Trophoblast cell (in vitro differentiated cells and primary cell): Measurements from ENCODE around the gene SYT5.

Experiments
- DNase-seq, 2 donors: peaks; one replicate each; pipeline ENCODE4 v3.0.0-alpha.2; 2016
- H2AFZ ChIP-seq: 2 replicates; pipeline ENCODE4 v1.6.1; 2013; ENCODE audit warnings: low read length, moderate library complexity, mild to moderate bottlenecking; ENCODE audit not compliant: insufficient read depth, poor library complexity
- H2AK5ac ChIP-seq: 2 replicates; pipeline ENCODE4 v1.6.1; 2013; ENCODE audit warnings: mild to moderate bottlenecking, low read length
- H2BK120ac ChIP-seq: 2 replicates; pipeline ENCODE4 v1.6.1; 2013; ENCODE audit warnings: low read length, mild to moderate bottlenecking, moderate library complexity; ENCODE audit not compliant: insufficient read depth, poor library complexity
- H2BK12ac ChIP-seq: 2 replicates; pipeline ENCODE4 v1.6.1; 2013; ENCODE audit warnings: mild to moderate bottlenecking, low read length, moderate library complexity
- H2BK5ac ChIP-seq: 2 replicates; pipeline ENCODE4 v1.6.1; 2013; ENCODE audit warnings: low read length, low read depth, moderate library complexity, mild to moderate bottlenecking; ENCODE audit not compliant: poor library complexity
- H3K14ac ChIP-seq: 2 replicates; pipeline ENCODE4 v1.6.1; 2013; ENCODE audit warnings: mild to moderate bottlenecking, low read length
- H3K18ac ChIP-seq: 2 replicates; pipeline ENCODE4 v1.6.1; 2013; ENCODE audit warnings: mild to moderate bottlenecking, low read length
- H3K23ac ChIP-seq: 2 replicates; pipeline ENCODE4 v1.6.1; 2013; ENCODE audit warnings: low read length
- H3K27ac ChIP-seq: 2 replicates; pipeline ENCODE4 v1.5.1; 2013; ENCODE audit warnings: low read depth, mild to moderate bottlenecking, inconsistent platforms, low read length, moderate library complexity
- H3K27me3 ChIP-seq: 2 replicates; pipeline ENCODE4 v1.6.1; 2013; ENCODE audit warnings: inconsistent platforms, mild to moderate bottlenecking, low read length, moderate library complexity; ENCODE audit not compliant: insufficient read depth
- H3K36me3 ChIP-seq, 2 experiments: 1 replicate in 1 of 2; 2 replicates in 1 of 2; pipeline ENCODE4 v1.6.1; 2013; ENCODE audit warnings: low read length in 2 of 2, mild to moderate bottlenecking in 2 of 2, moderate library complexity in 1 of 2; ENCODE audit not compliant: insufficient read depth in 2 of 2, control insufficient read depth in 1 of 2
- H3K4ac ChIP-seq: 2 replicates; pipeline ENCODE4 v1.6.1; 2013; ENCODE audit warnings: low read depth, mild to moderate bottlenecking, low read length, moderate library complexity
- H3K4me1 ChIP-seq, 2 experiments: 1 replicate in 1 of 2; 2 replicates in 1 of 2; pipeline ENCODE4 v1.6.1; 2013; ENCODE audit warnings: low read length in 2 of 2, mild to moderate bottlenecking in 2 of 2, moderate library complexity in 1 of 2; ENCODE audit not compliant: insufficient read depth in 2 of 2, control insufficient read depth in 1 of 2
- H3K4me2 ChIP-seq: 2 replicates; pipeline ENCODE4 v1.6.1; 2013; ENCODE audit warnings: inconsistent platforms, mild to moderate bottlenecking, low read length, moderate library complexity
- H3K4me3 ChIP-seq: 2 replicates; pipeline ENCODE4 v1.5.1; 2013; ENCODE audit warnings: mild to moderate bottlenecking, low read depth, low read length, inconsistent platforms
- H3K79me1 ChIP-seq: one replicate; pipeline ENCODE4 v1.6.1; 2013; ENCODE audit warnings: low read length
- H3K79me2 ChIP-seq: 2 replicates; pipeline ENCODE4 v1.6.1; 2013; ENCODE audit warnings: low read length, mild to moderate bottlenecking; ENCODE audit not compliant: control insufficient read depth, insufficient read depth, poor library complexity
- H3K9ac ChIP-seq: 2 replicates; pipeline ENCODE4 v1.6.1; 2013; ENCODE audit warnings: mild to moderate bottlenecking, low read length
- H3K9me3 ChIP-seq: 2 replicates; pipeline ENCODE4 v1.6.1; 2013; ENCODE audit warnings: low read depth, mild to moderate bottlenecking, control low read depth, inconsistent platforms, low read length; ENCODE audit not compliant: insufficient read depth
- H4K12ac ChIP-seq: 2 replicates; pipeline ENCODE4 v1.6.1; 2013; ENCODE audit warnings: low read depth, mild to moderate bottlenecking, low read length, moderate library complexity
- H4K8ac ChIP-seq: 2 replicates; pipeline ENCODE4 v1.6.1; 2013; ENCODE audit warnings: low read depth, mild to moderate bottlenecking, low read length, moderate library complexity
- H4K91ac ChIP-seq: one replicate; pipeline ENCODE4 v1.6.1; 2013; ENCODE audit warnings: low read depth, mild to moderate bottlenecking, low read length, moderate library complexity
- WGBS: extraction: QIAGEN DNeasy Blood & Tissue Kit; methylation state at CpG from one replicate; pipeline ENCODE4 v1.1.7; 2013; ENCODE audit warnings: missing lambda C conversion rate; ENCODE audit not compliant: insufficient read length, insufficient coverage; ENCODE audit errors: extremely low coverage; 5-methylcytosine and 5-hydroxymethylcytosine counted together

The SYT5 gene

GRCh38 chr19:55141696-55142095 is 38.4 kb downstream of the SYT5 start:
- Histone ChIP-seq H2BK5ac (no peak overlapping the region), H3K18ac (no peak overlapping the region), H3K9ac (no peak overlapping the region), H2AFZ (no peak overlapping the region), H4K91ac (no peak overlapping the region), H3K79me1 (no peaks in the 10 kb centered on the region), H3K23ac (no peak overlapping the region), H4K8ac (no peak overlapping the region), H3K14ac (no peak overlapping the region), H3K27ac (no peak overlapping the region), H4K12ac (no peak overlapping the region), H3K9me3 (peaks cover 1% of the 10 kb centered on the region), H3K4ac (no peak overlapping the region), H3K27me3 (no peaks in the 10 kb centered on the region), H3K4me3 (no peak overlapping the region), H2BK12ac (no peak overlapping the region), H3K36me3 (no peaks in the 10 kb centered on the region), H3K4me1 (peaks cover 0 to 2% of the 10 kb centered on the region in 2 experiments), H2BK120ac (no peak overlapping the region), H3K4me2 (no peak overlapping the region), H3K79me2 (no peaks in the 10 kb centered on the region), H2AK5ac (no peak overlapping the region)
- no peak for DNase-seq
- no CpG with 5 or more reads among the region's 21 CpGs for WGBS

- Histone ChIP-seq H3K18ac (no peak overlapping the region), H3K27me3 (no peaks in the 10 kb centered on the region), H3K36me3 (no peaks in the 10 kb centered on the region), H2AK5ac (no peak overlapping the region), H2AFZ (no peak overlapping the region), H3K27ac (no peak overlapping the region), H2BK12ac (no peak overlapping the region), H4K12ac (no peak overlapping the region), H2BK120ac (no peak overlapping the region), H3K4me1 (peaks cover 0 to 7% of the 10 kb centered on the region in 2 experiments), H3K14ac (no peak overlapping the region), H4K8ac (no peak overlapping the region), H3K79me2 (no peaks in the 10 kb centered on the region), H3K4me3 (no peak overlapping the region), H3K4me2 (no peak overlapping the region), H3K79me1 (no peaks in the 10 kb centered on the region), H3K9me3 (peaks cover 1% of the 10 kb centered on the region), H4K91ac (no peak overlapping the region), H3K23ac (no peak overlapping the region), H3K9ac (no peak overlapping the region), H2BK5ac (no peak overlapping the region), H3K4ac (no peak overlapping the region)
- WGBS, result no CpG with 5 or more reads among the region's 9 CpGs
- DNase-seq, result no peak
These were observed 42.2 kb downstream of the SYT5 start for GRCh38 chr19:55137915-55138314.

- no CpG with 5 or more reads among the region's 17 CpGs for WGBS
- Histone ChIP-seq H2AFZ (no peak overlapping the region), H3K79me2 (no peaks in the 10 kb centered on the region), H4K91ac (no peak overlapping the region), H3K79me1 (no peaks in the 10 kb centered on the region), H4K8ac (no peak overlapping the region), H3K36me3 (no peaks in the 10 kb centered on the region), H3K14ac (no peak overlapping the region), H3K18ac (no peak overlapping the region), H3K27me3 (no peaks in the 10 kb centered on the region), H2AK5ac (no peak overlapping the region), H3K9me3 (no peaks in the 10 kb centered on the region), H3K4me2 (no peak overlapping the region), H3K23ac (no peak overlapping the region), H4K12ac (no peak overlapping the region), H3K4ac (no peak overlapping the region), H3K4me3 (no peak overlapping the region), H2BK5ac (no peak overlapping the region), H2BK120ac (no peak overlapping the region), H3K4me1 (peaks cover 0 to 7% of the 10 kb centered on the region in 2 experiments), H3K9ac (no peak overlapping the region), H2BK12ac (no peak overlapping the region), H3K27ac (no peak overlapping the region)
- DNase-seq, result no peak
These were observed 43.5 kb downstream of the SYT5 start for GRCh38 chr19:55136399-55137102.

- Histone ChIP-seq H3K4ac (no peak overlapping the region), H3K18ac (no peak overlapping the region), H4K91ac (no peak overlapping the region), H3K9me3 (no peaks in the 10 kb centered on the region), H2AK5ac (no peak overlapping the region), H3K27ac (no peak overlapping the region), H3K36me3 (no peaks in the 10 kb centered on the region), H3K9ac (no peak overlapping the region), H2AFZ (no peak overlapping the region), H3K23ac (no peak overlapping the region), H3K79me2 (no peaks in the 10 kb centered on the region), H2BK5ac (no peak overlapping the region), H4K12ac (no peak overlapping the region), H3K4me3 (no peak overlapping the region), H2BK120ac (no peak overlapping the region), H3K27me3 (no peaks in the 10 kb centered on the region), H3K14ac (no peak overlapping the region), H3K4me2 (no peak overlapping the region), H4K8ac (no peak overlapping the region), H2BK12ac (no peak overlapping the region), H3K4me1 (peaks cover 0 to 7% of the 10 kb centered on the region in 2 experiments), H3K79me1 (no peaks in the 10 kb centered on the region)
- WGBS, result no CpG with 5 or more reads among the region's 3 CpGs
- DNase-seq, result no peak
These were observed 45.4 kb downstream of the SYT5 start for GRCh38 chr19:55134736-55135135.
